Measurements from ENCODE around the gene GGA3. TPM values are rescaled to one million over a fixed set of nuclear protein-coding genes. Genes with fewer than 3 reads are reported as not detected.

Gene GGA3
- total and polyA plus RNA-seq, 11 donors, result 13.0 to 31.0 (median 22.4) TPM

GRCh38 chr17:75191584-75191983 lies 69.8 kb downstream of the GGA3 start:
- no peak for ATAC-seq
- Histone ChIP-seq H3K9me3 (no peaks in the 10 kb centered on the region), H3K4me3 (no peak overlapping the region), H3K4me1 (peaks cover 0 to 9% (median 0%) of the 10 kb centered on the region in 12 donors), H3K27me3 (no peaks in the 10 kb centered on the region), H3K27ac (no peak overlapping the region), H3K36me3 (no peaks in the 10 kb centered on the region)
- intact Hi-C loops (cut with DNase I), result no loop called here
- WGBS, 4 donors, result 64 to 72% (median 71%) methylated on average over 4 of the region's 4 CpGs
- DNase-seq, result no peak
- TF ChIP-seq POLR2A (IDR thresholded peaks at IDR 0.05) (no peak), CTCF (IDR thresholded peaks at IDR 0.05) (no peak)

- no peak overlapping the region for H3K4me3 ChIP-seq
- ATAC-seq, result no peak
- no peak overlapping the region for H3K27ac ChIP-seq
- no peak for DNase-seq
- 87 to 96% (median 90%) methylated on average over 6 of the region's 6 CpGs for WGBS, 4 donors
- H3K9me3 ChIP-seq, result no peaks in the 10 kb centered on the region
- intact Hi-C loops (cut with DNase I), result loop anchor here in 1 of 10 donors (10.0 kb wide), 1 partner anchor 204 kb away; the partner anchor contains the start of gene CDR2L
- H3K4me1 ChIP-seq, result peaks cover 0 to 12% (median 0%) of the 10 kb centered on the region in 12 donors
- no peaks in the 10 kb centered on the region for H3K27me3 ChIP-seq
- no peak for TF ChIP-seq POLR2A (IDR thresholded peaks at IDR 0.05)
- TF ChIP-seq CTCF (IDR thresholded peaks at IDR 0.05), result no peak
- no peaks in the 10 kb centered on the region for H3K36me3 ChIP-seq
Observed at GRCh38 chr17:75188614-75189013, 72.8 kb downstream of the GGA3 start.

Other genes with a start within 250 kb of the GGA3 start
- 10 to 100 TPM; 41.0 to 89.4 (median 55.8) TPM for gene MRPL58, start 248.9 kb downstream of the GGA3 start, total RNA-seq
- 10 to 100 TPM; 82.0 to 93.8 TPM for gene MRPL58, start 248.9 kb downstream of the GGA3 start, polyA plus RNA-seq
- 1,000 to 10,000 TPM in 1 of 9 donors, 100 to 1,000 TPM in 8; 597 to 1,208 (median 875) TPM for gene ATP5PD, start 214.6 kb downstream of the GGA3 start, total RNA-seq
- gene ATP5PD, start 214.6 kb downstream of the GGA3 start, polyA plus RNA-seq, result 1,000 to 10,000 TPM in 1 of 2 donors, 100 to 1,000 TPM in 1; 725 to 2,623 TPM
- 10 to 100 TPM; 19.8 to 37.7 (median 31.5) TPM for gene KCTD2, start 214.4 kb downstream of the GGA3 start, total RNA-seq
- gene KCTD2, start 214.4 kb downstream of the GGA3 start, polyA plus RNA-seq, result 10 to 100 TPM; 15.7 to 38.7 TPM
- 10 to 100 TPM in 6 of 9 donors, 1 to 10 TPM in 3; 4.8 to 23.3 (median 11.1) TPM for gene SLC16A5, start 173.7 kb downstream of the GGA3 start, total RNA-seq
- gene SLC16A5, start 173.7 kb downstream of the GGA3 start, polyA plus RNA-seq, result 1 to 10 TPM; 4.3 to 7.8 TPM
- gene ARMC7, start 151.6 kb downstream of the GGA3 start, total RNA-seq, result 1 to 10 TPM; 3.9 to 7.9 (median 5.2) TPM
- 1 to 10 TPM; 4.9 to 7.1 TPM for gene ARMC7, start 151.6 kb downstream of the GGA3 start, polyA plus RNA-seq
- gene NT5C, start 129.9 kb downstream of the GGA3 start, total RNA-seq, result 10 to 100 TPM; 15.9 to 56.0 (median 22.8) TPM
- gene NT5C, start 129.9 kb downstream of the GGA3 start, polyA plus RNA-seq, result 10 to 100 TPM; 29.0 to 45.7 TPM
- 10 to 100 TPM; 10.4 to 60.8 (median 16.0) TPM for gene JPT1, start 107.1 kb downstream of the GGA3 start, total RNA-seq
- 10 to 100 TPM; 41.8 to 68.0 TPM for gene JPT1, start 107.1 kb downstream of the GGA3 start, polyA plus RNA-seq
- gene SUMO2, start 78.6 kb downstream of the GGA3 start, total RNA-seq, result 100 to 1,000 TPM in 7 of 9 donors, 10 to 100 TPM in 2; 50.1 to 277 (median 207) TPM
- gene SUMO2, start 78.6 kb downstream of the GGA3 start, polyA plus RNA-seq, result 10 to 100 TPM; 47.1 to 78.7 TPM
- gene NUP85, start 55.9 kb downstream of the GGA3 start, total RNA-seq, result 10 to 100 TPM in 8 of 9 donors, 1 to 10 TPM in 1; 9.4 to 40.9 (median 21.5) TPM
- gene NUP85, start 55.9 kb downstream of the GGA3 start, polyA plus RNA-seq, result 10 to 100 TPM; 14.3 to 27.6 TPM
- gene MRPS7, start 273 bp upstream of the GGA3 start, total RNA-seq, result 100 to 1,000 TPM in 8 of 9 donors, 10 to 100 TPM in 1; 76.7 to 143 (median 116) TPM
- 100 to 1,000 TPM; 109 to 110 TPM for gene MRPS7, start 273 bp upstream of the GGA3 start, polyA plus RNA-seq
- gene MIF4GD, start 9.6 kb upstream of the GGA3 start, total RNA-seq, result 10 to 100 TPM; 13.1 to 34.7 (median 18.6) TPM
- 10 to 100 TPM in 1 of 2 donors, 1 to 10 TPM in 1; 8.6 to 27.8 TPM for gene MIF4GD, start 9.6 kb upstream of the GGA3 start, polyA plus RNA-seq
- 10 to 100 TPM in 6 of 9 donors, 1 to 10 TPM in 3; 7.0 to 27.9 (median 11.7) TPM for gene SLC25A19, start 27.8 kb upstream of the GGA3 start, total RNA-seq
- gene SLC25A19, start 27.8 kb upstream of the GGA3 start, polyA plus RNA-seq, result 10 to 100 TPM; 15.9 to 23.3 TPM
- gene GRB2, start 144.1 kb upstream of the GGA3 start, total RNA-seq, result 100 to 1,000 TPM in 2 of 9 donors, 10 to 100 TPM in 7; 37.2 to 145 (median 67.7) TPM
- 10 to 100 TPM; 24.5 to 68.2 TPM for gene GRB2, start 144.1 kb upstream of the GGA3 start, polyA plus RNA-seq
- 100 to 1,000 TPM in 1 of 9 donors, 10 to 100 TPM in 8; 35.7 to 130 (median 52.7) TPM for gene TMEM94, start 195.0 kb upstream of the GGA3 start, total RNA-seq
- gene TMEM94, start 195.0 kb upstream of the GGA3 start, polyA plus RNA-seq, result 10 to 100 TPM; 34.1 to 35.0 TPM

Data from heart left ventricle (tissue), 16 donors.